GM19463 (cell line): ENCODE data around the gene OSCAR.
"Not testable (repeated sequence)": the region's sequence is repeated elsewhere in the genome, so short reads cannot be mapped to it uniquely, and the experiment has no call there.

ENCODE experiments used
- ATAC-seq: cut with Tn5 transposase; IDR thresholded peaks from one replicate; pipeline ENCODE4 v1.9.1; 2021; ENCODE audit warnings: mild to moderate bottlenecking, moderate library complexity; ENCODE audit not compliant: unreplicated experiment

OSCAR gene

GRCh38 chr19:54127688-54128440, 27.3 kb upstream of the OSCAR start:
- ATAC-seq, result no peak

- ATAC-seq, result no peak
Measured at GRCh38 chr19:54125713-54126112, 25.1 kb upstream of the OSCAR start.

- ATAC-seq, result no peak
Measured at GRCh38 chr19:54124393-54124792, 23.8 kb upstream of the OSCAR start.

GRCh38 chr19:54123682-54124081, 23.1 kb upstream of the OSCAR start:
- ATAC-seq, result no peak

- ATAC-seq, result no peak
Measured at GRCh38 chr19:54121259-54121658, 20.7 kb upstream of the OSCAR start.

GRCh38 chr19:54115109-54116063, 14.8 kb upstream of the OSCAR start, which contains the start of the genes PRPF31 and TFPT:
PRPF31 (plus strand) TSS chr19:54115754; CDS start chr19:54118279, 2,525 bp downstream.
TFPT (minus strand) TSS chr19:54115657; CDS start chr19:54115269, 388 bp downstream.
- ATAC-seq, result peak; percentile 85

- ATAC-seq, result no peak
Measured at GRCh38 chr19:54114340-54115108, 13.9 kb upstream of the OSCAR start.

- ATAC-seq, result no peak
Measured at GRCh38 chr19:54109651-54110050, 9.0 kb upstream of the OSCAR start.

- no peak for ATAC-seq
Measured at GRCh38 chr19:54108496-54108895, 7.9 kb upstream of the OSCAR start.

- no peak for ATAC-seq
Measured at GRCh38 chr19:54107876-54108490, 7.4 kb upstream of the OSCAR start.

- no peak for ATAC-seq
Measured at GRCh38 chr19:54106716-54107115, 6.1 kb upstream of the OSCAR start.

GRCh38 chr19:54105796-54106195, 5.2 kb upstream of the OSCAR start:
- ATAC-seq, result no peak

- ATAC-seq, result no peak
Measured at GRCh38 chr19:54104998-54105715, 4.6 kb upstream of the OSCAR start.

- ATAC-seq, result peak; percentile 94
Measured at GRCh38 chr19:54102421-54103169, 2.0 kb upstream of the OSCAR start, which contains the start of gene NDUFA3. NDUFA3 (plus strand) TSS chr19:54102855; CDS start chr19:54102879, 24 bp downstream.

GRCh38 chr19:54099903-54100255, 724 bp downstream of the OSCAR start:
- not testable (repeated sequence) for ATAC-seq

GRCh38 chr19:54099190-54099902, 1.3 kb downstream of the OSCAR start:
- ATAC-seq, result no peak

GRCh38 chr19:54096617-54097106, 3.9 kb downstream of the OSCAR start:
- no peak for ATAC-seq
